ENCODE results near the gene ZNF286A. TPM values are rescaled to one million over a fixed set of nuclear protein-coding genes. Genes with fewer than 3 reads are reported as not detected.
"Not testable (repeated sequence)": the region's sequence is repeated elsewhere in the genome, so short reads cannot be mapped to it uniquely, and the experiment has no call there.

ZNF286A gene
- total RNA-seq, 4 donors from 2014 or later = 3.3 to 10.2 (median 6.0) TPM

- DNase-seq = peak; percentile 46 to 71
- intact Hi-C loops (cut with DNase I; ENCODE audit: low total_unique reads); H3K9me3 ChIP-seq; H3K4me1 ChIP-seq; in situ Hi-C loops (cut with MboI; ENCODE audit: low sequenced_read_pairs in 4 of 4); H3K27me3 ChIP-seq; H3K36me3 ChIP-seq: not testable (repeated sequence)
- peak within 1 kb of the TSS; percentile 58 to 80 (median 70) for H3K4me3 ChIP-seq
- ATAC-seq = peak; percentile 96 to 97
- peak; percentile 7 to 51 for TF ChIP-seq POLR2A (IDR thresholded peaks at IDR 0.05)
- H3K27ac ChIP-seq = peak within 1 kb of the TSS; percentile 69 to 85 (median 79)
Measured at GRCh38 chr17:15683824-15684478, 15.6 kb upstream of the ZNF286A start, which contains the start of gene TRIM16. TSS of gene TRIM16 (minus strand) at chr17:15684311. CDS start at chr17:15651609, 32,702 bp downstream.

GRCh38 chr17:15687494-15687893 is 12.1 kb upstream of the ZNF286A start:
- in situ Hi-C loops (cut with MboI; ENCODE audit: low sequenced_read_pairs in 4 of 4); H3K36me3 ChIP-seq; DNase-seq; H3K27ac ChIP-seq; H3K27me3 ChIP-seq; ATAC-seq; intact Hi-C loops (cut with DNase I; ENCODE audit: low total_unique reads); H3K4me1 ChIP-seq; H3K9me3 ChIP-seq; H3K4me3 ChIP-seq: not testable (repeated sequence)

GRCh38 chr17:15698967-15699366 is 585 bp upstream of the ZNF286A start:
- peak in 1 of 2 donors; percentile 18 for ATAC-seq
- H3K36me3 ChIP-seq; DNase-seq; H3K4me1 ChIP-seq; H3K27me3 ChIP-seq; in situ Hi-C loops (cut with MboI; ENCODE audit: low sequenced_read_pairs in 4 of 4); H3K9me3 ChIP-seq; intact Hi-C loops (cut with DNase I; ENCODE audit: low total_unique reads): not testable (repeated sequence)
- peak overlapping the region; percentile 63 to 76 (median 67) for H3K4me3 ChIP-seq
- H3K27ac ChIP-seq = peak overlapping the region in 3 of 4 donors; percentile 49 to 58 (median 49)

- in situ Hi-C loops (cut with MboI; ENCODE audit: low sequenced_read_pairs in 4 of 4) = not testable (repeated sequence)
Measured at GRCh38 chr17:15699937-15700336, 385 bp downstream of the ZNF286A start.

GRCh38 chr17:15704239-15704638 is 4.7 kb downstream of the ZNF286A start:
- H3K9me3 ChIP-seq; DNase-seq; H3K4me1 ChIP-seq; ATAC-seq; in situ Hi-C loops (cut with MboI; ENCODE audit: low sequenced_read_pairs in 4 of 4); H3K27me3 ChIP-seq; H3K27ac ChIP-seq; intact Hi-C loops (cut with DNase I; ENCODE audit: low total_unique reads); H3K4me3 ChIP-seq: not testable (repeated sequence)
- peaks cover 0 to 12% of the 10 kb centered on the region in 2 donors for H3K36me3 ChIP-seq

More at GRCh38 chr17:15699937-15700336, 385 bp downstream of the ZNF286A start:
- H3K9me3 ChIP-seq; H3K27me3 ChIP-seq; H3K36me3 ChIP-seq; intact Hi-C loops (cut with DNase I; ENCODE audit: low total_unique reads); H3K4me1 ChIP-seq; DNase-seq: not testable (repeated sequence)
- peak in 1 of 2 donors; percentile 3 for ATAC-seq
- Histone ChIP-seq H3K27ac (peak overlapping the region in 3 of 4 donors; percentile 49 to 68 (median 58)), H3K4me3 (peak overlapping the region; percentile 63 to 76 (median 67))

GRCh38 chr17:15704813-15705212 is 5.3 kb downstream of the ZNF286A start:
- H3K27ac ChIP-seq; H3K9me3 ChIP-seq; DNase-seq; H3K27me3 ChIP-seq; intact Hi-C loops (cut with DNase I; ENCODE audit: low total_unique reads); in situ Hi-C loops (cut with MboI; ENCODE audit: low sequenced_read_pairs in 4 of 4); H3K4me3 ChIP-seq; H3K4me1 ChIP-seq; ATAC-seq: not testable (repeated sequence)
- H3K36me3 ChIP-seq = peaks cover 0 to 12% of the 10 kb centered on the region in 2 donors

GRCh38 chr17:15708879-15709278 is 9.3 kb downstream of the ZNF286A start:
- intact Hi-C loops (cut with DNase I; ENCODE audit: low total_unique reads); H3K4me1 ChIP-seq; H3K27ac ChIP-seq; H3K4me3 ChIP-seq; ATAC-seq; H3K9me3 ChIP-seq; in situ Hi-C loops (cut with MboI; ENCODE audit: low sequenced_read_pairs in 4 of 4); H3K27me3 ChIP-seq; DNase-seq: not testable (repeated sequence)
- H3K36me3 ChIP-seq = peaks cover 0 to 12% of the 10 kb centered on the region in 2 donors

- ATAC-seq; H3K27me3 ChIP-seq; in situ Hi-C loops (cut with MboI; ENCODE audit: low sequenced_read_pairs in 4 of 4); H3K4me1 ChIP-seq; DNase-seq; H3K36me3 ChIP-seq; H3K27ac ChIP-seq; intact Hi-C loops (cut with DNase I; ENCODE audit: low total_unique reads): not testable (repeated sequence)
- H3K9me3 ChIP-seq = peaks cover 0 to 17% (median 0%) of the 10 kb centered on the region in 3 donors
- peak overlapping the region in 1 of 4 donors; percentile 28 for H3K4me3 ChIP-seq
Measured at GRCh38 chr17:15716601-15717563, 17.3 kb downstream of the ZNF286A start.

GRCh38 chr17:15730535-15730934 is 31.0 kb downstream of the ZNF286A start:
- H3K4me3 ChIP-seq; H3K27ac ChIP-seq; in situ Hi-C loops (cut with MboI; ENCODE audit: low sequenced_read_pairs in 4 of 4); intact Hi-C loops (cut with DNase I; ENCODE audit: low total_unique reads); H3K9me3 ChIP-seq; DNase-seq; H3K4me1 ChIP-seq; H3K36me3 ChIP-seq; ATAC-seq; H3K27me3 ChIP-seq: not testable (repeated sequence)

- in situ Hi-C loops (cut with MboI; ENCODE audit: low sequenced_read_pairs in 4 of 4); H3K27me3 ChIP-seq; intact Hi-C loops (cut with DNase I; ENCODE audit: low total_unique reads); DNase-seq; H3K4me1 ChIP-seq; ATAC-seq; H3K36me3 ChIP-seq; H3K9me3 ChIP-seq; H3K4me3 ChIP-seq; H3K27ac ChIP-seq: not testable (repeated sequence)
Measured at GRCh38 chr17:15731900-15732299, 32.3 kb downstream of the ZNF286A start, which contains the start of gene TBC1D26. TSS of gene TBC1D26 (plus strand) at chr17:15732283. CDS start at chr17:15735349, 3,066 bp downstream.

GRCh38 chr17:15733174-15733789 is 33.7 kb downstream of the ZNF286A start:
- intact Hi-C loops (cut with DNase I; ENCODE audit: low total_unique reads); H3K4me3 ChIP-seq; in situ Hi-C loops (cut with MboI; ENCODE audit: low sequenced_read_pairs in 4 of 4); H3K9me3 ChIP-seq; H3K27ac ChIP-seq; ATAC-seq; H3K4me1 ChIP-seq; H3K27me3 ChIP-seq; DNase-seq; H3K36me3 ChIP-seq: not testable (repeated sequence)
